ENCODE results near the gene CD52. TPM values are rescaled to one million over a fixed set of nuclear protein-coding genes. Genes with fewer than 3 reads are reported as not detected.

CD52 gene
- total RNA-seq, 2 donors from 2014 or later = 2.7 TPM; not detected in 1

DNA sequence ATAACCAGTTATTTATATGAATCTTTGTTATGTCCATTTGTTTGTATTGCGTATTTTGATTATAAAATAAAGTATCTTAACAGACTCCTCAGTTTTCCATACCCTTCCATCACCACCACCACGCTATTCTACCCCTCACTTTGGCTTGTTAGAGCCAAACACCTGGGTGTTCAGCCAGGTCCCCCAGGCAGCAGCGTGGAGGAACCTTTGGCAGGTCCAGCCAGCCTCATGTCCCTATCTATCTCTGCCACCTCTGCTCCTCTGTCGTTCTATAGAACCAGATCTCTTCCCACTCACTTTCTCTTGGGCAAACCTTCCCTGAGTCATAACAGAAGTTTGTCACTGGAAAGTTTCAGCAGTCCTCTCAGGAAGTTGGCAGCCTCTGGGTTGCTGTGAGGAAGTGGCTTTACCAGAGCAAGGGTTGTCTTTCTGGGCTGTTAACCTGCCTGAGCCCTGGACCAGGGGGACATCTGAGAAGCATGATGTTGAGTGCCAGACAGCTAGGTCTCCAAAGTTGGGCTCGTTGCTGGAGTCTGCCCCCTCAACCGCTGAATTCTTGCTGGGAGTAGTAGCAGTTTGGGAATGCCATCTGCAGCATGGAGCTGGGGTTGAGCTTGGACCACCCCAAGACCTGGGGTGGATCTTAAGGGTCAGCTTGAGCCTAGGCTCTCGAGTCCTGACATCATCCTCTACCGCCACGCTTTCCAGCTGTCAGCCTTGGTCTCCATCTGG lies 38.9 kb upstream of the CD52 start:
- H3K27me3 ChIP-seq (replicated peaks; ENCODE audit: insufficient read depth) = no peaks in the 10 kb centered on the region
- DNase-seq (ENCODE audit: low spot score) = no peak

DNA sequence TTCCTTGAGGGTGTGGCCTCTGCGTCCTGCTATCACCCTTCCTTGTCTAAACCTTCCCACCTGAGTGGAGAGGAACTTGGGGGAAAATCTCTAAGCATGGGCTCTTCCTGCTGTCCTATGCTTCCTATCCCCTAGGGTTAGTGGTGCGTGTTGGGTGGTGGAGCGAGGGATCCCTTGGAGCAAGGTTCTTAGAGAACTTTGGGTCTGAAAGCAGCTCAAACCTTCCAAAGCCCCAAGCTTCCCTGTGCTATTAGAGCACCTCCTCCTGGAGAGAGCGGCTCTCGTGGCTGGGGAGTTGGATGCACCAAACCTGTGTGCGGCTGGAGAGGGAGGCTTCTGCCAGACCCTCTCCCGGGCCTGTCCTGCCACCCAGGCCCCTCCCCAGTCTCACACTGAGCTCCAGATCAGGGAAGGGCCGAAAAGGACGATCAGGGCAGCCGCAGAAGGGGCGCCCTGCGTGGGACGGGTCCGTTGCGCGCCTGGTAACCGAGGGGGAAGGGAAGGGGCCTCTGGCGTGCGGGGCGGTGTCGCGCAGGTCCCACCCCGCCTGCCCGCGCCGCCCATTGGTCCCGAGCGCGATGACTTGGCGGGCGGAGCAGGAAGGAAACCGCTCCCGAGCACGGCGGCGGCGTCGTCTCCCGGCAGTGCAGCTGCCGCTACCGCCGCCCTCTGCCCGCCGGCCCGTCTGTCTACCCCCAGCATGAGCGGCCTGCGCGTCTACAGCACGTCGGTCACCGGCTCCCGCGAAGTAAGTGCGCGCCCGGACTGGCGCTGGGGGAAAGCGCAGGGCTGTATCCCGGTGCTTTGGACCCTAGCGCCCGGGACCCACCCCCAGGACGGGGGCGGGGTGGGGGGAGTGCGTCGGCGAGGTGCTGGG lies 38.1 kb upstream of the CD52 start, which contains the start of gene SH3BGRL3:
Gene SH3BGRL3, plus strand, starts transcription at position 631 of the 877 bp plus-strand sequence. Its CDS starts 70 bp downstream, at position 701.
- H3K27me3 ChIP-seq (replicated peaks; ENCODE audit: insufficient read depth) = no peaks in the 10 kb centered on the region
- no peaks in the 10 kb centered on the region for H3K9me3 ChIP-seq
- DNase-seq (ENCODE audit: low spot score) = peak; percentile 61
- no peaks in the 10 kb centered on the region for H3K36me3 ChIP-seq
- peaks cover 43 to 76% of the 10 kb centered on the region in 2 donors for H3K4me1 ChIP-seq (ENCODE audit: control insufficient read depth in 1 of 2, low read depth in 2 of 2)
- H3K27ac ChIP-seq = peak within 1 kb of the TSS; percentile 94 to 98
- peak; percentile 24 for ATAC-seq (ENCODE audit: insufficient number of reproducible peaks, low FRiP score, low read depth)
- TF ChIP-seq, protein P1, sequence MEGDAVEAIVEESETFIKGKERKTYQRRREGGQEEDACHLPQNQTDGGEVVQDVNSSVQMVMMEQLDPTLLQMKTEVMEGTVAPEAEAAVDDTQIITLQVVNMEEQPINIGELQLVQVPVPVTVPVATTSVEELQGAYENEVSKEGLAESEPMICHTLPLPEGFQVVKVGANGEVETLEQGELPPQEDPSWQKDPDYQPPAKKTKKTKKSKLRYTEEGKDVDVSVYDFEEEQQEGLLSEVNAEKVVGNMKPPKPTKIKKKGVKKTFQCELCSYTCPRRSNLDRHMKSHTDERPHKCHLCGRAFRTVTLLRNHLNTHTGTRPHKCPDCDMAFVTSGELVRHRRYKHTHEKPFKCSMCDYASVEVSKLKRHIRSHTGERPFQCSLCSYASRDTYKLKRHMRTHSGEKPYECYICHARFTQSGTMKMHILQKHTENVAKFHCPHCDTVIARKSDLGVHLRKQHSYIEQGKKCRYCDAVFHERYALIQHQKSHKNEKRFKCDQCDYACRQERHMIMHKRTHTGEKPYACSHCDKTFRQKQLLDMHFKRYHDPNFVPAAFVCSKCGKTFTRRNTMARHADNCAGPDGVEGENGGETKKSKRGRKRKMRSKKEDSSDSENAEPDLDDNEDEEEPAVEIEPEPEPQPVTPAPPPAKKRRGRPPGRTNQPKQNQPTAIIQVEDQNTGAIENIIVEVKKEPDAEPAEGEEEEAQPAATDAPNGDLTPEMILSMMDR (IDR thresholded peaks at IDR 0.05) = no peak
- peak within 1 kb of the TSS; percentile 89 for H3K4me3 ChIP-seq

More for the DNA sequence above, 38.9 kb upstream of the CD52 start:
- H3K4me1 ChIP-seq (ENCODE audit: control insufficient read depth in 1 of 2, low read depth in 2 of 2) = peaks cover 35 to 68% of the 10 kb centered on the region in 2 donors
- ATAC-seq (ENCODE audit: insufficient number of reproducible peaks, low FRiP score, low read depth) = peak; percentile 38
- H3K4me3 ChIP-seq = peak overlapping the region; percentile 89
- peak overlapping the region; percentile 94 to 98 for H3K27ac ChIP-seq
- H3K9me3 ChIP-seq = no peaks in the 10 kb centered on the region
- TF ChIP-seq, protein P1 (IDR thresholded peaks at IDR 0.05) = no peak
- H3K36me3 ChIP-seq = no peaks in the 10 kb centered on the region

DNA sequence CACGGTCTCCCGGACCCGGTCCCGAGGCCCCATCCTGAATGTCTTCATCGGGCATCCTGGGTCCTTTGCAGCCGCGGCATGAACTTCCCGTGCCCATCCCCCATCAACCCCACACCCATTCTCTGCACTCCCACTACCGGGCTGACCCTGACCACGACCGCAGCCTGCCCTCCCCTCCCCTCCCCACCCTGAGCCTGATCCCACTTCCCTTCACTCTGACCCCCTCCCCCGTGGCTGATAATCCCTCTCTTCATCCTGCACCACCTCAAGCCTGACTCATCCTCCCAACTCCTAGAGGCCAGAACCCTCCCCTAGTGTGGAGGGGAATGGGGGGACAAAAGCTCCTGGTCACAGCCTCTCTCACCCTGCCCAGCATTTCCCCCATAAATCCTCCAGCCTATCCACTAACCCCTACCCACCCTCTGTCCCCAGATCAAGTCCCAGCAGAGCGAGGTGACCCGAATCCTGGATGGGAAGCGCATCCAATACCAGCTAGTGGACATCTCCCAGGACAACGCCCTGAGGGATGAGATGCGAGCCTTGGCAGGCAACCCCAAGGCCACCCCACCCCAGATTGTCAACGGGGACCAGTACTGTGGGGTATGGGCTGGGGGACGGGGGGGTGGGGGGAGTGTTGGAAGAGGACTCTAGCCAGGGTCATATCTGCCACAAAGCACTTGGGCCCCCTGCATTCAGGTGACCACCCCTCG lies 37.3 kb upstream of the CD52 start:
- Histone ChIP-seq H3K36me3 (no peaks in the 10 kb centered on the region), H3K4me1 (ENCODE audit: control insufficient read depth in 1 of 2, low read depth in 2 of 2) (peaks cover 48 to 81% of the 10 kb centered on the region in 2 donors), H3K9me3 (no peaks in the 10 kb centered on the region), H3K27ac (peak overlapping the region; percentile 94 to 98), H3K4me3 (peak overlapping the region; percentile 89), H3K27me3 (replicated peaks; ENCODE audit: insufficient read depth) (no peaks in the 10 kb centered on the region)
- TF ChIP-seq, protein P1 (IDR thresholded peaks at IDR 0.05) = no peak
- ATAC-seq (ENCODE audit: insufficient number of reproducible peaks, low FRiP score, low read depth) = no peak
- DNase-seq (ENCODE audit: low spot score) = no peak

DNA sequence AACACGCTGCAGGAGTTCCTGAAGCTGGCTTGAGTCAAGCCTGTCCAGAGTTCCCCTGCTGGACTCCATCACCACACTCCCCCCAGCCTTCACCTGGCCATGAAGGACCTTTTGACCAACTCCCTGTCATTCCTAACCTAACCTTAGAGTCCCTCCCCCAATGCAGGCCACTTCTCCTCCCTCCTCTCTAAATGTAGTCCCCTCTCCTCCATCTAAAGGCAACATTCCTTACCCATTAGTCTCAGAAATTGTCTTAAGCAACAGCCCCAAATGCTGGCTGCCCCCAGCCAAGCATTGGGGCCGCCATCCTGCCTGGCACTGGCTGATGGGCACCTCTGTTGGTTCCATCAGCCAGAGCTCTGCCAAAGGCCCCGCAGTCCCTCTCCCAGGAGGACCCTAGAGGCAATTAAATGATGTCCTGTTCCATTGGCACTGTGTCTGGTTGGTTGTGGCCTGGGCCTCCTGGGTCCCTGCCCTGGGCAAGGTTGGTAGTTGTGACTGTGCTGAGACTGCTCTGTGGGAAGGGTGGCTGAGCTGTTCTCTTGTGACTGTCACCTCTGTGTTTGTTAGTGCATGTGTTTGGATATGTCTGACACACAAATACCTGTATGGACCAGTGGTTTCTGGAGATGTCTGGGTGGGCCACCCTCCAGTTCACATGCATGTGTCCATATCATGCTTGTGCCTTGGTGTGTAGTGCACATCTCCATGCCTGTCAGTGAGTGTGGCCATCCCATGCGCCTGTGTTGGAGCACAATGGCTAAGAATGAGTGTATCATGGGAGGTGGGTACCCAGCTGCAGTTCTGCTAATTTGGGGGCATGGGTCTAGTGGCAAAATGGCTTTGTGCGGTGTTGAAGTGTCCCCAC lies 36.4 kb upstream of the CD52 start:
- Histone ChIP-seq H3K4me1 (ENCODE audit: control insufficient read depth in 1 of 2, low read depth in 2 of 2) (peaks cover 45 to 74% of the 10 kb centered on the region in 2 donors), H3K27ac (peak overlapping the region; percentile 94 to 98), H3K9me3 (no peaks in the 10 kb centered on the region), H3K4me3 (peak overlapping the region; percentile 89), H3K27me3 (replicated peaks; ENCODE audit: insufficient read depth) (no peaks in the 10 kb centered on the region), H3K36me3 (no peaks in the 10 kb centered on the region)
- no peak for DNase-seq (ENCODE audit: low spot score)
- no peak for ATAC-seq (ENCODE audit: insufficient number of reproducible peaks, low FRiP score, low read depth)
- TF ChIP-seq, protein P1 (IDR thresholded peaks at IDR 0.05) = no peak

All from thoracic aorta (tissue), 2 donors.